NCI-H1092 (cell line): Measurements from ENCODE around the gene APOF.
"Not testable (repeated sequence)": the region's sequence is repeated elsewhere in the genome, so short reads cannot be mapped to it uniquely, and the experiment has no call there.

Experiments
- DNase-seq: peaks from one replicate; lab custom pipeline; 2025; lab: John Stamatoyannopoulos, UW

The APOF gene

GRCh38 chr12:56366948-56367347 is 4.3 kb upstream of the APOF start:
- DNase-seq = no peak

DNA sequence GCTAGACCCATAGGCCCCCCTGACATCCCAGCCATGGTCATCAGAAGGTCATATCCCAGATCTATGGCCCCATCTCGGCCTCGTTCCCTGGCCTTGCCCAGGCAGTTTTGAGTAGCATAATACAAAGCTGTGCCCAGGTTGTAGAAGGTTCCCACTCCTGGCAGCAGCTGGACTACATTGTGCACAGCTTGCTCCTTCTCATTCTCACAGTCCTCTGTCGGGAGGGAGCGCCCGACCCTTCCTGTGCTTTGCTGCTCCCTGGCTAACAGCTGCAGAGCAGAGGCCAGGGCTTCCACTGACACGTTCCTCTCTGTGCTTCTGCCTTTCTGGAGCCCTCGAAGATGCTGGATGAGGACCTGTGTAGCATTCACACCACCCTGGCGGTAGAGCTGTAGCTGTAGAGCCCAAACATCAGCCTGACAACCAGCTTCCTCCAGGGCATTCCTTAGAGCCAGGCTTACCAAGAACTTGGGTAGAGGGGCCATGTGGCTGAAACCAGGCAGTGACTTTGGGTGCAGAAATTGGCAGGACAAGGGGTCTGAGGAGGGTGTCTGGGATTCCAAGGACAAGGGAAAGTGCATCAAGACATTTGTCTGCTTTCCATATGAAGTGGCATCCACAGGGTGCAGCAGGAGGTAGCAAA is 1.0 kb downstream of the APOF start:
- DNase-seq = no peak

- peak; percentile 95 for DNase-seq
These were observed 2.5 kb downstream of the APOF start, which contains the start of gene STAT2 for GRCh38 chr12:56359851-56360767. Gene STAT2, minus strand, starts transcription at chr12:56360107. Its CDS starts 3,536 bp downstream, at chr12:56356571.

- no peak for DNase-seq
These were observed 3.7 kb downstream of the APOF start for GRCh38 chr12:56358836-56359532.

DNA sequence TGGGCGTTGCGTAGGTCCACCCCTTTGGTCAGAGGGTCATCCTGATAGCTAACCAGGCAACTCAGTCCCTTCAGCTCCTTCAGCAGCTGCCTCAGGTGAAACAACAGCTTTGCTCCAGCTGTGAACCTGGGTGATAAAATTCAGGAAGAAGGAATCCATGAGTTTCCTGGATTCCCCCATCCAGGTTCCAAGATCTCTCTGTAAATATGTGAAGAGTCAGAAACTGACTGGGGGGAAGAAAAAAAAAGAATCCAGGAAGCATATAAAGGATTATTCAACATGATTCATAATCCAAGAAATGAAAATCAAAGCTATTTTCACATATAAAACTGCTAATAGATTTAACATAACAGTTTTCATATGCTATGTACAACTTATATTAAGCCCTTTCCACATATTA is 11.3 kb downstream of the APOF start:
- DNase-seq = no peak

DNA sequence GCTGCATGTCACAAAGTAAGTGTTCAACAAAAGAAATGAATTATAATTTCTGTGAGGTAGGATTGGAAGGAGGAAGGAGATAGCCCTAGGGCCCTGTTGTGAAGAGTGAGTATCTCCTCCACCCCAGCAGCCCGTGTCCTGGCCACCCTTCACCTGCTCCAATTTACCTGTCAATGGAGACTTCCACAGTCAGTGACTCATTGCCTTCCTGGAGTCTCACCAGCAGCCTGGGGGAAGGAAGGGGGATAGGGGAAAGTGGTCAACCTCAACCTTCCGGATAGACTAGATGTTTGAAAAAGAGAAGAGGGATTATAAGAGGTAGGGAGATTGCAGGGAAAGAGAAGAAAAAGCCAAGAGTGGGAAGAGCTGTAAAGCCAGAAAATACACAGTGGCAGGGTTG is 12.0 kb downstream of the APOF start:
- no peak for DNase-seq

DNA sequence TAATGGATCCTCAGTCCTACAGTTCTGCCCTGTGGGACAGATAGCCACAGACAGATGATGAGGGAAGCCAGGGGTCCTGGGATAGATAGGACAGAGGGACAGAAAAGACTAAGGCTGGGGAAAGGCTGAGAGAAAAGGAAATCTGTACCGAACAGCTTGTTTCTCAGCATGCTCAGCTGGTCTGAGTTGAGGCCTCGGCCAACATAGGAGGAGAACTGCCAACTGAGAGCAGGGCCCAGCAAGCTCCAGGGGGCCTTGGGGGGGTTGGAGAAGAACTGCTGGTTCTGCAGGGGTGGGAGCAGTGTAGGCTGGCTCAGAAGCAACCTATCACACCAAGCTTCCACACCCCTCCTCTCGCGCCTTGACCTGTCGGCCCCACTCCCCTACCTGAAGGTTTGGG is 13.9 kb downstream of the APOF start:
- DNase-seq = no peak

GRCh38 chr12:56347255-56347654 is 15.4 kb downstream of the APOF start:
- DNase-seq = not testable (repeated sequence)

GRCh38 chr12:56346675-56347074 is 16.0 kb downstream of the APOF start:
- no peak for DNase-seq

DNA sequence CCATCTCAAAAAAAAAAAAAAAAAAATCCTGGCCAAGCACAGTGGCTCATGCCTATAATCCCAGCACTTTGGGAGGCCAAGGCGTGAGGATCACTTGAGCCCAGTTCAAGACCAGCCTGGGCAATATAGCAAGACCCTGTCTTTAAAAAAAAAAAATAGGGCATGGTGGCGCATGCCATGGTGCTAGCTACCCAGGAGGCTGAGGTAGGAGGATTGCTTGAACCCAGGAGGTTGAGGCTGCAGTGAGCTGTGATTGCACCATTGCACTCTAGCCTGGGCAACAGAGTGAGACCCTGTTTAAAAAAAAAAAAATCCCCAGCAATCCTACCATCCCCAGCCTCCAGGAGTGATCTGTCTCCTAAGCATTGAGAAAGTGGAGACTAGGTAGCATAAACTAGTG is 20.4 kb downstream of the APOF start:
- DNase-seq = not testable (repeated sequence)

GRCh38 chr12:56341616-56342015 is 21.0 kb downstream of the APOF start:
- DNase-seq = no peak

GRCh38 chr12:56339158-56339422 is 23.6 kb downstream of the APOF start:
- no peak for DNase-seq

GRCh38 chr12:56338308-56339157 is 24.1 kb downstream of the APOF start, which contains the start of gene IL23A:
Gene IL23A, plus strand, starts transcription at chr12:56338884. Its CDS starts 161 bp downstream, at chr12:56339045.
- DNase-seq = no peak

GRCh38 chr12:56337753-56338251 is 24.9 kb downstream of the APOF start:
- DNase-seq = no peak

DNA sequence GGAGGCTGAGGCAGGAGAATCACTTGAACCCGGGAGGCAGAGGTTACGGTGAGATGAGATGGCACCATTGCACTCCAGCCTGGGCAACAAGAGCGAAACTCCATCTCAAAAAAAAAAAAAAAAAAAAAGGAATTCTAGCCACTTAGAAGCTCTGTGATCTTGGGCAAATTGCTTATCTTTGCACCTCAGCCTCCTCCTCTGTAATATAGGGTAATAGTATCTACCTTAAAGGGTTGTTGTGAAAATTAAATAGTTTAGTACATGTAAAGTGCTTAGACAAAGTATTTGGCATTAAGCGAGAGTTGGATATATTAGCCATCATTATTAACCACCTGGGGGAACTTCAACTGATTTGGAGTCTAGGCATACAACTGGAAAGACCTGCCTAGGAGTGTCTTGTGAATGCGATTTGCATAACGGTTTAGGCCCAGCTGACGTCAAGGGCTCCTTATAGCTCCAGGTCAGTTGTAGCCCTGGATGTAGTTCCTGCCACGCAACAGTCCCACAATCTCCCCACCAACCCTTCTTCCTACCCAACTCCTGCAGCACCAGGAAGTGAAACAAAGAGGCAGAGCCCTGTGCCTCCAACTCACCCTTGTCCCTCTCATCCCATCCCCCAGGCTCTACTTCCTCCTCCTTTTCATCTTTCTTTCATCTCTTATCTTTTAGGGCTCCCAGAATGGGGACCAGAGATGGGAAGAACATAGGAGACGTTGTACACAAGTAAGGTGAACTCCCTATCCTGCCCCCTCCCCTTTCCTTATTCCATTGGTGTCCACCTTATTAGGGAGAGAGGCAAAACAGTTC is 26.1 kb downstream of the APOF start:
- no peak for DNase-seq

DNA sequence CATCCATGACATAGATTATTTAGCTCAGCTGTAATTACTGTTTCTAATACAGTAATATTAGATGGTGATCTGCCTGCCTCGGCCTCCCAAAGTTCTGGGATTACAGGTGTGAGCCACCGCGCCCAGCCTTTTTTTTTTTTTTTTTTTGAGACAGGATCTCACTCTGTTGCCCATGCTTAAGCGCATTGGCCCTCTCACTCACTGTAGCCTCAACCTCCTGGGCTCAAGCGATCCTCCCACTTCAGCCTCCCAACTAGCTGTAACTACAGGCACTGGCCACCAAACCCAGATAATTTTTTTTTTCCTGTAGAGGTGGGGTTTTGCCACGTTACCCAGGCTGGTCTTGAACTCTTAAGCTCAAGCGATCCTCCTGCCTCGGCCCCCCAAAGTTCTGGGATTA is 27.1 kb downstream of the APOF start:
- not testable (repeated sequence) for DNase-seq

DNA sequence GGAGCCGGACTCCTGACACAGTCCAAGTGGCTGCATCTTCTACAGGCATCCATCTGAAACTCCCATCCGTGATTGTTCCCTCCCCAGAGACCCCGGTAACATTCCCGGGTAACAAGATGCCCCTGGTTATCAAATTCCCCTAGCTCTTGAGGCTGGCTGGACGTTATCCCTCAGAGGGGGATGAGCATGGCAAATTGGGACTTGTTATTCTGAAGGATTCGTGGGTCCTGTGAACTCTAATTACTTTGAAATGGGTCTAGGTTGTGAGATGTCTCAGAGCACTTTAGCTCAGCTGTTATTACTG is 28.2 kb downstream of the APOF start:
- no peak for DNase-seq

GRCh38 chr12:56333679-56334489 is 28.8 kb downstream of the APOF start, which contains the start of gene PAN2:
Gene PAN2, minus strand, starts transcription at chr12:56334000. Its CDS starts 906 bp downstream, at chr12:56333094.
- peak; percentile 93 for DNase-seq

GRCh38 chr12:56333197-56333678 is 29.4 kb downstream of the APOF start:
- DNase-seq = no peak
